GM12874 (cell line): ENCODE data around the gene EML6.

Experiments
- CTCF ChIP-seq: IDR thresholded peaks from 2 replicates; pipeline ENCODE4 v1.5.1; 2011; ENCODE audit warnings: low read depth, mild to moderate bottlenecking, control low read depth, low read length, moderate library complexity; ENCODE audit not compliant: insufficient read depth

The EML6 gene

GRCh38 chr2:54904836-54905235, 181.4 kb downstream of the EML6 start:
- TF ChIP-seq CTCF = no peak

- TF ChIP-seq CTCF = no peak
These were observed 183.3 kb downstream of the EML6 start for GRCh38 chr2:54906716-54907115.

GRCh38 chr2:54907663-54908062, 184.2 kb downstream of the EML6 start:
- no peak for TF ChIP-seq CTCF

GRCh38 chr2:54908591-54908990, 185.1 kb downstream of the EML6 start:
- TF ChIP-seq CTCF = no peak

DNA sequence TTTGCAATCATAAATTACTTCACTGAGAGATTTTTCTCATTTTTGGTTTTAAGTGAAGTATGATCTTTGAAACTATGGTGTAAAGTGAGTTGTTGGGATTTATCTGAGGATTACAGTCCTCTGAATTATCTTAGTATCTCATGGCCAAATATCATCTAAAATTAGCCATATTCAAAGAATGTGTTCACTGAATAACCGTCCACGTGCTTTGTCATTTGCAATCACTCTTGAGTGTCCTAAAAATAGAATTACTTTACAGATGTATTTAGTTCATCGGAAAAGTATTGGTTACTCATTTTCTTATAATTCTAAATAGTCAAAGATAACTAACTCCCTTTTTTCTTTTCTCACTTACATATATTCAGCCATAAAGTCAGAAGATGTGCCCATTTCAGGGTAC, 185.5 kb downstream of the EML6 start:
- no peak for TF ChIP-seq CTCF

GRCh38 chr2:54912305-54912704, 188.8 kb downstream of the EML6 start:
- TF ChIP-seq CTCF = no peak

DNA sequence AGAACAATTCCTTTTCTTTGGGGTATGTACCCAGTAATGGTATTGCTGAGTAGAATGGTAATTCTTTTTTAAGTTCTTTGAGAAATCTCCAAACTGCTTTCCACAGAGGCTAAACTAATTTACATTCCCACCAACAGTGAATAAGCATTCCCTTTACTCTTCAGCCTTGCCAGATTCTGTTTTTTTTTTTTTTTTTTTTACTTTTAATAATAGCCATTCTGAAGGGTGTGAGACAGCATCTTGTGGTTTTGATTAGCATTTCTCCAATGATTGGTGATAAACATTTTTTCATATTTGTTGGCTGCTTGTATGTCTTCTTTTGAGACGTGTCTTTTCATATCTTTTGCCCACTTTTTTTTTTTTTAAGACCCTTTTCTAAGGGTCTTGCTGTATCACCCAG, 189.4 kb downstream of the EML6 start:
- no peak for TF ChIP-seq CTCF

DNA sequence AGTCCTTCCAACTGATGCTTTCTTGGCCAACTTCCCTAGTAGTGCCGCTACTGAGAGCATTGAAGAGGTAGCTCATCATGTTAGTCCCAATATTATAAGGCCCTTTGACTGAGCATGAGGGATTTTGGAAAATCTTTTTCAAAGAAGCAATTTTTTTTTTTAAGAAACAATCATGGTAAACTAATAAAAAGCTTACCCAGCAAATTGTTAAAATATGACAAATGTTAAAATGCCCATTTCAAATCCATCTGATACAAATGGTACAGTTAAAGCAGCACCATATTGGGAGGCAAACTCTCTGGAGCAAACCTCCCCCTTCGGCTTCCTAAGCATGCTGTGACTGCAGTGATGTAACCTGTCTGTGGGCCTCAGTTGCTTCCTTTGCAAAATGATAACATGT, 191.2 kb downstream of the EML6 start:
- TF ChIP-seq CTCF = no peak
